Sigmoid colon (tissue), 4 donors: Measurements from ENCODE around the gene GRAP2.

ENCODE experiments used
- EP300 ChIP-seq, 4 donors: sonication (generic); formaldehyde crosslinking; IDR thresholded peaks; one replicate each; pipeline ENCODE4 v1.6.1; 2017; ENCODE audit warnings: antibody characterized with exemption in 4 of 4
- POLR2A ChIP-seq, 2 donors: fragments of 450-650 bp; IDR thresholded peaks; one replicate each; pipeline ENCODE4 v1.6.1; 2016; ENCODE audit warnings: antibody characterized with exemption in 2 of 2, mild to moderate bottlenecking in 2 of 2, moderate library complexity in 2 of 2
- POLR2AphosphoS5 ChIP-seq, 4 donors: sonication (generic); formaldehyde crosslinking; IDR thresholded peaks; one replicate each; pipeline ENCODE4 v1.6.1; 2017; ENCODE audit warnings: antibody characterized with exemption in 4 of 4
- TF ChIP-seq, protein P1 (sequence below), 4 experiments: fragments of 450-650 bp in 3 of 4; fragments of 200-600 bp in 1 of 4; IDR thresholded peaks; one replicate each; pipeline ENCODE4 v1.5.1; 2016 to 2019; ENCODE audit warnings: antibody characterized with exemption in 4 of 4, mild to moderate bottlenecking in 3 of 4, moderate library complexity in 2 of 4

DNA sequence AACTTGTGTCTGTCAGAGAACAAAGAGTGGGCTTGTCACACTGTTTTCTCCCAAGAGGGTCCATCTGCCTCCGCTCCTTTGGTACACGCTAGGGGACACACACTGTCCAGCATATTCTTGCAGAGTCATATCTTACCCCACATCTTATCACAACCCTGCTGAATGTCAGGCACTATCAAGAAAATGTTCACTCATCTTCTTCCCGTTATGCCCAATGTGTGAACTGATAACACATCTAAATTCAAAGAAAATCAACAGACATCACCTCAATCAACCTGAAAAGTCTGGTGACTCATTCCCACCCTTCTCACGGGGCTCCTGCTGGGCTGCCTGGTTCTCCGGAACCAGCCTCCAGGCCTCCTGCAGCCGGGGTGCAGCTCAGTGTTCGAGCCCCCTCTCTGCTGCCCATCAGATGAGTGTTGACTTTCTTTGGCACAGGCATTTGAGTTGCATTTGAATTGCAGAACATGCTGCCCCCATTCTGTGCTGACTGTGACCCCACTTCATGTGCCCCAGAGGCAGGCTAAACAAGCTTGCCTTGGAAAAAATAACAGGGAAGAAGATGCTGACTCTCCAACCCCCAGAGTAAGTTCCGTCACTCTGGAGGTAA, 19.4 kb downstream of the GRAP2 start:
- no peak for TF ChIP-seq EP300 (IDR thresholded peaks at IDR 0.05)
- TF ChIP-seq, protein P1, sequence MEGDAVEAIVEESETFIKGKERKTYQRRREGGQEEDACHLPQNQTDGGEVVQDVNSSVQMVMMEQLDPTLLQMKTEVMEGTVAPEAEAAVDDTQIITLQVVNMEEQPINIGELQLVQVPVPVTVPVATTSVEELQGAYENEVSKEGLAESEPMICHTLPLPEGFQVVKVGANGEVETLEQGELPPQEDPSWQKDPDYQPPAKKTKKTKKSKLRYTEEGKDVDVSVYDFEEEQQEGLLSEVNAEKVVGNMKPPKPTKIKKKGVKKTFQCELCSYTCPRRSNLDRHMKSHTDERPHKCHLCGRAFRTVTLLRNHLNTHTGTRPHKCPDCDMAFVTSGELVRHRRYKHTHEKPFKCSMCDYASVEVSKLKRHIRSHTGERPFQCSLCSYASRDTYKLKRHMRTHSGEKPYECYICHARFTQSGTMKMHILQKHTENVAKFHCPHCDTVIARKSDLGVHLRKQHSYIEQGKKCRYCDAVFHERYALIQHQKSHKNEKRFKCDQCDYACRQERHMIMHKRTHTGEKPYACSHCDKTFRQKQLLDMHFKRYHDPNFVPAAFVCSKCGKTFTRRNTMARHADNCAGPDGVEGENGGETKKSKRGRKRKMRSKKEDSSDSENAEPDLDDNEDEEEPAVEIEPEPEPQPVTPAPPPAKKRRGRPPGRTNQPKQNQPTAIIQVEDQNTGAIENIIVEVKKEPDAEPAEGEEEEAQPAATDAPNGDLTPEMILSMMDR (IDR thresholded peaks at IDR 0.05), result no peak
- no peak for TF ChIP-seq POLR2A (IDR thresholded peaks at IDR 0.05)
- TF ChIP-seq POLR2AphosphoS5 (IDR thresholded peaks at IDR 0.05), result no peak
